ENCODE measurements around the gene BMERB1. TPM values are rescaled to one million over a fixed set of nuclear protein-coding genes. Genes with fewer than 3 reads are reported as not detected.
A peak's percentile ranks its signal among the peaks of the same experiment; 100 is the strongest.

Gene BMERB1
- total and polyA plus RNA-seq, 9 of the 15 experiments (the other 6 are each of a cell fraction or from before 2014, with no cell fraction given) = 0.29 to 2.9 (median 0.94) TPM

DNA sequence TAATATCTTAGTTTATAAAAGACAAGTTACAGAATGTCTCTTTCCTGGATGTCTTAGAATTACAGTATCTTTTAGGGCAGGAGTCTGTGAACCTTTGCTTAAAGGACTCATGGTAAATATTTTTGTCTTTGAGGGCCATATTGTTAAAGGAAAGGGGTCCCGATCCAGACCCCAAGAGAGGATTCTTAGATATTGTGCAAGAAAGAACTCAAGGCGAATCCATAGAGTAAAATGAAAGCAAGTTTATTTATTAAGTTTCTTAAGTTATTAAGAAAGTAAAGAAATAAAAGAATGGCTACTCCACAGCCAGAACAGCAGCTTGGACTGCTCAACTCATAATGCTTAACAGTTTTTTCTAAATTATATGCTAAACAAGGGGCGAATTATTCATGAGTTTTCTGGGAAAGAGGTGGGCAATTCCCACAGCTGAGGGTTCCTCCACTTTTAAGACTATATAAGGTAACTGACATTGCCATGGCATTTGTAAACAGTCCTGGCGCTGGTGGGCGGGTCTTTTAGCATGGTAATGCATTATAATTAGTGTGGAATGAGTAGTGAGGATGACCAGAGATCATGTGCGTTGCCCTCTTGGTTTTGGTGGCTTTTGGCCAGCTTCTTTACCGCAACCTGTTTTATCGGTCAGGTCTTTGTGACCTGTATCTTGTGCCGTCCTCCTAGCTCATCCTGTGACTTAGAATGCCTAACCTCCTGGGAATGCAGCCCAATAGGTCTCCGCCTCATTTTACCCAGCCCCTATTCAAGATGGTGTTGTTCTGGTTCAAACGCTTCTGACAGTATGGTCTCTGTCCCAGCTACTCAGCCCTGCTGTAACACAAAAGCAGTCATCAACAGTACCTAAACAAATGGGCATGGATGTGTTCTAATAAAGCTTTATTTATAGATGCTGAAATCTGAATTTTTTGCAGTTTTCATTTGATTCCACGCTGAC lies 53.2 kb downstream of the BMERB1 start (continued):
- TF ChIP-seq, protein P1, sequence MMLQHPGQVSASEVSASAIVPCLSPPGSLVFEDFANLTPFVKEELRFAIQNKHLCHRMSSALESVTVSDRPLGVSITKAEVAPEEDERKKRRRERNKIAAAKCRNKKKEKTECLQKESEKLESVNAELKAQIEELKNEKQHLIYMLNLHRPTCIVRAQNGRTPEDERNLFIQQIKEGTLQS (IDR thresholded peaks at IDR 0.05) = no peak
- TF ChIP-seq, protein P1 (CRISPR knock-in tag; conservative IDR thresholded peaks at IDR 0.05) = no peak
- TF ChIP-seq EHMT2 (IDR thresholded peaks at IDR 0.05) (no peak), SIX5 (IDR thresholded peaks at IDR 0.05; ENCODE audit: borderline replicate concordance in 1 of 2, insufficient read depth in 1 of 2, low read depth in 1 of 2, low read length in 2 of 2) (no peak), BRD9 (IDR thresholded peaks at IDR 0.05; ENCODE audit: low read depth, partially characterized antibody) (no peak), NFIC (IDR thresholded peaks at IDR 0.05) (peak; percentile 43; the same call in 1 of the 2 replicates), ZFPM2 (CRISPR knock-in tag; IDR thresholded peaks at IDR 0.05) (no peak), PHB2 (IDR thresholded peaks at IDR 0.05; ENCODE audit: low read depth) (no peak), NCOA6 (IDR thresholded peaks at IDR 0.05) (no peak), ZNF561 (CRISPR knock-in tag; conservative IDR thresholded peaks at IDR 0.05) (no peak), ZNF140 (CRISPR knock-in tag; IDR thresholded peaks at IDR 0.05) (no peak), ZNF589 (CRISPR knock-in tag; IDR thresholded peaks at IDR 0.05; ENCODE audit: low read depth) (peak; percentile 87; the same call in 1 of the 2 replicates), GTF2E2 (tag; IDR thresholded peaks at IDR 0.05) (no peak; the same call in 1 of the 2 replicates), RBM34 (IDR thresholded peaks at IDR 0.05; ENCODE audit: borderline replicate concordance, insufficient read depth, low read length) (no peak), GATAD2B (IDR thresholded peaks at IDR 0.05; ENCODE audit: borderline replicate concordance) (no peak), MAZ (CRISPR knock-in tag; conservative IDR thresholded peaks at IDR 0.05 in 1 of 2, IDR thresholded peaks at IDR 0.05 in 1 of 2) (no peak), DACH1 (IDR thresholded peaks at IDR 0.05; ENCODE audit: partially characterized antibody) (no peak), RFX1 (IDR thresholded peaks at IDR 0.05) (peak; percentile 69), ZNF778 (CRISPR knock-in tag; IDR thresholded peaks at IDR 0.05) (no peak), ZNF12 (CRISPR knock-in tag; IDR thresholded peaks at IDR 0.05) (no peak), SMARCC2 (IDR thresholded peaks at IDR 0.05; ENCODE audit: low read depth) (no peak), STAG1 (CRISPR knock-in tag; IDR thresholded peaks at IDR 0.05; ENCODE audit: borderline replicate concordance) (no peak)
- TF ChIP-seq, protein P2, sequence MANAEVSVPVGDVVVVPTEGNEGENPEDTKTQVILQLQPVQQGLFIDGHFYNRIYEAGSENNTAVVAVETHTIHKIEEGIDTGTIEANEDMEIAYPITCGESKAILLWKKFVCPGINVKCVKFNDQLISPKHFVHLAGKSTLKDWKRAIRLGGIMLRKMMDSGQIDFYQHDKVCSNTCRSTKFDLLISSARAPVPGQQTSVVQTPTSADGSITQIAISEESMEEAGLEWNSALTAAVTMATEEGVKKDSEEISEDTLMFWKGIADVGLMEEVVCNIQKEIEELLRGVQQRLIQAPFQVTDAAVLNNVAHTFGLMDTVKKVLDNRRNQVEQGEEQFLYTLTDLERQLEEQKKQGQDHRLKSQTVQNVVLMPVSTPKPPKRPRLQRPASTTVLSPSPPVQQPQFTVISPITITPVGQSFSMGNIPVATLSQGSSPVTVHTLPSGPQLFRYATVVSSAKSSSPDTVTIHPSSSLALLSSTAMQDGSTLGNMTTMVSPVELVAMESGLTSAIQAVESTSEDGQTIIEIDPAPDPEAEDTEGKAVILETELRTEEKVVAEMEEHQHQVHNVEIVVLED (CRISPR knock-in tag; IDR thresholded peaks at IDR 0.05) = 0 out of 2 replicates have a peak, but pooled peaks have one; percentile 21
- TF ChIP-seq, protein P3, sequence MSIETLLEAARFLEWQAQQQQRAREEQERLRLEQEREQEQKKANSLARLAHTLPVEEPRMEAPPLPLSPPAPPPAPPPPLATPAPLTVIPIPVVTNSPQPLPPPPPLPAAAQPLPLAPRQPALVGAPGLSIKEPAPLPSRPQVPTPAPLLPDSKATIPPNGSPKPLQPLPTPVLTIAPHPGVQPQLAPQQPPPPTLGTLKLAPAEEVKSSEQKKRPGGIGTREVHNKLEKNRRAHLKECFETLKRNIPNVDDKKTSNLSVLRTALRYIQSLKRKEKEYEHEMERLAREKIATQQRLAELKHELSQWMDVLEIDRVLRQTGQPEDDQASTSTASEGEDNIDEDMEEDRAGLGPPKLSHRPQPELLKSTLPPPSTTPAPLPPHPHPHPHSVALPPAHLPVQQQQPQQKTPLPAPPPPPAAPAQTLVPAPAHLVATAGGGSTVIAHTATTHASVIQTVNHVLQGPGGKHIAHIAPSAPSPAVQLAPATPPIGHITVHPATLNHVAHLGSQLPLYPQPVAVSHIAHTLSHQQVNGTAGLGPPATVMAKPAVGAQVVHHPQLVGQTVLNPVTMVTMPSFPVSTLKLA (conservative IDR thresholded peaks at IDR 0.05) = no peak

All from K562 (cell line).